Measurements from ENCODE around the gene DACH1. TPM values are rescaled to one million over a fixed set of nuclear protein-coding genes. Genes with fewer than 3 reads are reported as not detected.

Gene DACH1
- total and polyA plus RNA-seq, 2 of the 8 experiments (the other 6 are each of a cell fraction or from before 2014, with no cell fraction given): 0.12 to 0.67 TPM

- no peak overlapping the region for H4K91ac ChIP-seq (replicated peaks; ENCODE audit: insufficient read length, low read length)
- no peak overlapping the region for H2BK5ac ChIP-seq (ENCODE audit: low read depth, low read length)
- no peak overlapping the region for H2BK20ac ChIP-seq (ENCODE audit: low read length)
- CTCF ChIA-PET (ENCODE audit: partially characterized antibody): no interaction called here
- no peak overlapping the region for H3K23ac ChIP-seq (ENCODE audit: insufficient read length)
- H3K9ac ChIP-seq (replicated peaks in 1 of 4; ENCODE audit: extremely low read depth in 1 of 4, low read depth in 3 of 4, low read length in 3 of 4): no peak overlapping the region
- H2BK120ac ChIP-seq (replicated peaks; ENCODE audit: low read depth, low read length): no peak overlapping the region
- H4K8ac ChIP-seq (ENCODE audit: extremely low read depth, insufficient read depth, low read length): no peak overlapping the region
- H2AK5ac ChIP-seq (ENCODE audit: low read depth, low read length): no peak overlapping the region
- H3K4ac ChIP-seq (replicated peaks; ENCODE audit: insufficient read length, low read depth, low read length): no peak overlapping the region
- H3K27ac ChIP-seq (ENCODE audit: low read depth, low read length): no peak overlapping the region
- H3K4me3 ChIP-seq (ENCODE audit: extremely low read depth in 1 of 4, insufficient read depth in 2 of 4, low read depth in 3 of 4, low read length in 4 of 4): no peak overlapping the region
- H3K27me3 ChIP-seq (replicated peaks in 1 of 4; ENCODE audit: control insufficient read depth in 3 of 4, extremely low read depth in 1 of 4, insufficient read depth in 3 of 4, low read length in 3 of 4): no peaks in the 10 kb centered on the region
- no peaks in the 10 kb centered on the region for H3K9me3 ChIP-seq (ENCODE audit: insufficient read depth in 2 of 2, low read depth in 1 of 2, low read length in 1 of 2)
- H3K56ac ChIP-seq (replicated peaks; ENCODE audit: insufficient read length, low read depth, low read length): no peak overlapping the region
- no peaks in the 10 kb centered on the region for H3K79me1 ChIP-seq (ENCODE audit: low read depth, low read length)
- H3K79me2 ChIP-seq (ENCODE audit: control insufficient read depth in 1 of 2, insufficient read depth in 2 of 2, low read length in 2 of 2): no peaks in the 10 kb centered on the region
- no peaks in the 10 kb centered on the region for H3K23me2 ChIP-seq (ENCODE audit: low read depth, low read length)
- DNase-seq (ENCODE audit: low read depth in 1 of 2, low spot score in 2 of 2): no peak
- H2AFZ ChIP-seq (ENCODE audit: low read length): no peak overlapping the region
- H2BK12ac ChIP-seq (ENCODE audit: low read depth, low read length): no peak overlapping the region
- H2BK15ac ChIP-seq (ENCODE audit: low read length): no peak overlapping the region
- H4K5ac ChIP-seq (ENCODE audit: insufficient read length, low read depth, low read length): no peak overlapping the region
- no peaks in the 10 kb centered on the region for H4K20me1 ChIP-seq (replicated peaks in 1 of 2; ENCODE audit: control insufficient read depth in 1 of 2, insufficient read depth in 2 of 2, low read length in 2 of 2)
- H3K18ac ChIP-seq (ENCODE audit: extremely low read depth, low read length): no peak overlapping the region
- FAIRE-seq: no peak
- TF ChIP-seq E2F6 (IDR thresholded peaks at IDR 0.05) (no peak), SIN3A (conservative IDR thresholded peaks at IDR 0.05 in 1 of 2, IDR thresholded peaks at IDR 0.05 in 1 of 2; ENCODE audit: low read depth in 1 of 2, low read length in 2 of 2) (no peak), SRF (IDR thresholded peaks at IDR 0.05; ENCODE audit: low read depth, low read length) (no peak), CHD2 (IDR thresholded peaks at IDR 0.05; ENCODE audit: low read length) (no peak), SAP30 (IDR thresholded peaks at IDR 0.05; ENCODE audit: insufficient read depth, insufficient replicate concordance, low read length) (no peak), EP300 (IDR thresholded peaks at IDR 0.05; ENCODE audit: borderline replicate concordance in 1 of 2, low read depth in 2 of 2, low read length in 2 of 2) (no peak), TBP (IDR thresholded peaks at IDR 0.05; ENCODE audit: low read depth, low read length) (no peak), JUN (IDR thresholded peaks at IDR 0.05; ENCODE audit: low read depth, low read length) (no peak), EGR1 (IDR thresholded peaks at IDR 0.05; ENCODE audit: borderline replicate concordance, low read depth, low read length) (no peak), SIRT6 (IDR thresholded peaks at IDR 0.05; ENCODE audit: low read length) (no peak), NANOG (IDR thresholded peaks at IDR 0.05; ENCODE audit: insufficient read depth, low read depth, low read length, poor library complexity, severe bottlenecking) (no peak), CBX5 (IDR thresholded peaks at IDR 0.05; ENCODE audit: low read depth, low read length) (no peak)
- POLR2A ChIA-PET (ENCODE audit: partially characterized antibody): no interaction called here
- no peaks in the 10 kb centered on the region for H3K36me3 ChIP-seq (ENCODE audit: control insufficient read depth in 2 of 4, insufficient read depth in 4 of 4, low read length in 3 of 4)
- peaks cover 0 to 2% (median under 1%) of the 10 kb centered on the region in 4 experiments; a peak in 2 of 7 replicates for H3K4me1 ChIP-seq (replicated peaks in 1 of 4; ENCODE audit: control insufficient read depth in 3 of 4, insufficient read depth in 4 of 4, low read length in 3 of 4)
- H3K4me2 ChIP-seq (ENCODE audit: insufficient read depth in 1 of 2, low read depth in 2 of 2, low read length in 2 of 2): no peak overlapping the region
- no peak overlapping the region for H3K14ac ChIP-seq (ENCODE audit: insufficient read length)
- 92% methylated on average over 2 of the region's 2 CpGs; no CpG with 5 or more reads in 1 of the 2 experiments for WGBS, 2 experiments (ENCODE audit: extremely low coverage in 1 of 2, insufficient coverage in 1 of 2, insufficient read length in 1 of 2, insufficient replicate concordance in 2 of 2, low coverage in 1 of 2, low lambda C conversion rate in 2 of 2, missing lambda C conversion rate in 1 of 2)
These were observed 140.0 kb downstream of the DACH1 start for GRCh38 chr13:71727042-71727441.

Measured in H1 (cell line).